ENCODE results near the gene NR0B1. TPM values are rescaled to one million over a fixed set of nuclear protein-coding genes. Genes with fewer than 3 reads are reported as not detected.

NR0B1 gene
- total RNA-seq, 1 experiment from 2014 or later = not detected

DNA sequence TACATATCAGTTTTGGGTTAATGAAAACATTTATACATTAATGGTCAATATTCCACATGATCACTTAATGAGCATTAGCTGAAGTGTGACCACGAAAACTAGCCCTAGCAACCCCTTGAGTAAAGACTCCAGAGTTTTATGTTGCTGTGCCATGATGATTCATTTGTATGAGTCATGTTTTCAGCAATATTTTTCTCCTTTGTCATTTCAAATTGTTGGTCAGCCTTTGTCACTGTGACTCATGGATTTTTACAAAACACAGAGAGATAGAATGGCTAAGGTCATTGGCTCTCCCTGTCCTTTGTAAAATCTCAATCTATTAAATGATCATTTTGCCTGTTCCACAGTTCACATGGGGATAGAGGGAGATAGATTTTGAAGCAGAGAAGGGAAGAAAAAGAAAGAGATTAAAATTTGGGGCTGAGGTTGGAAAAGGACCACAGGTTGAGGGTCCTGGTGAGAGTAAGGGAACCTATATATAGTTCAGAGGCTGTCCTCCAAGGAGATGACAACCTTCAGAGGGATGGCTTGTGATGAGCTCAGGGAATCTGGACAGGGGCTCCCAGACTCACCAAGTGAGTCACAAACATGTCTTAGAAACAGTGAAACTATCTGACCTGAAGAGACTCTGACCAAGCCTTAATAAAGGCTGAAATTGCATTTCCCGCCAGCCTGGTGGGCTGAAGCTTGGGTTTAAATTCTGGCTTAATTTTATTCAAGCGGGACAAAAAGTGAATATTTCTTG is 25.6 kb downstream of the NR0B1 start:
- no peak for DNase-seq
- H3K4me2 ChIP-seq (ENCODE audit: low read depth, low read length, poor library complexity, severe bottlenecking) = no peak overlapping the region
- H4K20me1 ChIP-seq (ENCODE audit: insufficient read depth, low read depth, low read length) = no peaks in the 10 kb centered on the region
- no peak overlapping the region for H3K4me3 ChIP-seq (ENCODE audit: low read length)
- no peak overlapping the region for H3K9ac ChIP-seq (ENCODE audit: low read length)
- no peaks in the 10 kb centered on the region for H3K9me2 ChIP-seq (replicated peaks; ENCODE audit: insufficient read depth, low read length)
- H3K9me3 ChIP-seq (ENCODE audit: low read length) = 0 out of 2 replicates have a peak, but pooled peaks cover 4% of the 10 kb centered on the region
- H3K27me3 ChIP-seq (ENCODE audit: low read length) = no peaks in the 10 kb centered on the region
- no peaks in the 10 kb centered on the region for H3K79me2 ChIP-seq (ENCODE audit: low read length)
- H2AFZ ChIP-seq (ENCODE audit: low read length) = no peak overlapping the region
- no peaks in the 10 kb centered on the region for H3K4me1 ChIP-seq (ENCODE audit: low read length)
- no peak overlapping the region for H3K27ac ChIP-seq (ENCODE audit: low read length)
- no peaks in the 10 kb centered on the region for H3K36me3 ChIP-seq (ENCODE audit: insufficient read depth, low read length)

DNA sequence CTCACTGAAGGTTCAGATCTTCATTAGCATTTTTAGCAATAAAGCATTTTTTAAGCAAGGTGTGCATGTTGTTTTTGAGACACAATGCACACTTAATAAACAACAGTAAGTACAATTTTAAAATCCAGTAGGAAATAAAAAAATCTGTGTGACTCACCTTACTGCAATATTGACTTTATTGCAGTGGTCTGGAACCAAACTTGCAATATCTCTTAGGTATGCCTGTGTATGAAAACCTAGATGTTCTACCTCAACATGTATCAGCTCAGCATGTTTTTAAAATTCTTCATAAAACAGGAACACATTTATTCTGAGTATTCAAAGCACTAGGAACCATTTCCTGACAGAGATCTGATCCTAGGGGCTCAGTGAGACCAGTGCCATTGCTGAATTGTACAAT is 26.7 kb downstream of the NR0B1 start:
- Histone ChIP-seq H3K9ac (ENCODE audit: low read length) (no peak overlapping the region), H2AFZ (ENCODE audit: low read length) (no peak overlapping the region), H3K4me2 (ENCODE audit: low read depth, low read length, poor library complexity, severe bottlenecking) (no peak overlapping the region)

DNA sequence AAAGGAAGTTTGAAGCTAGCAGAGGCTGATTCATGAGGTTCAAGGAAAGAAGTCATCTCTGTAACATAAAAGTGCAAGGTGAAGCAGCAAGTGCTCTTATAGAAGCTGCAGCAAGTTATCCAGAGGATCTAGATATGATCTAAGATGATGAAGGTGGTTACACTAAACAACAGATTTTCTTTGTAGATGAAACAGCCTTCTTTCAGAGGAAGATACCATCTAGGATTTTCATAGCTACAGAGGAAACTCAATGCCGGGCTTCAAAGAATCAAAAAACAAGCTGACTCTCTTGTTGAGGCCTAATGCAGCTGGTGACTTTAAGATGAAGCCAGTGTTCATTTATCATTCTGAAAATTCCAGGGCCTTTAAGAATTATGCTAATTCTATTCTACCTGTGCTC is 28.8 kb downstream of the NR0B1 start:
- Histone ChIP-seq H3K27me3 (ENCODE audit: low read length) (no peaks in the 10 kb centered on the region), H3K27ac (ENCODE audit: low read length) (no peak overlapping the region), H4K20me1 (ENCODE audit: insufficient read depth, low read depth, low read length) (no peaks in the 10 kb centered on the region), H3K4me3 (ENCODE audit: low read length) (no peak overlapping the region), H3K79me2 (ENCODE audit: low read length) (no peaks in the 10 kb centered on the region), H3K4me1 (ENCODE audit: low read length) (no peaks in the 10 kb centered on the region), H3K4me2 (ENCODE audit: low read depth, low read length, poor library complexity, severe bottlenecking) (no peak overlapping the region), H3K9me3 (ENCODE audit: low read length) (no peaks in the 10 kb centered on the region), H3K9ac (ENCODE audit: low read length) (no peak overlapping the region), H2AFZ (ENCODE audit: low read length) (no peak overlapping the region), H3K9me2 (replicated peaks; ENCODE audit: insufficient read depth, low read length) (no peaks in the 10 kb centered on the region), H3K36me3 (ENCODE audit: insufficient read depth, low read length) (no peaks in the 10 kb centered on the region)
- DNase-seq = no peak

More for the DNA sequence above, 26.7 kb downstream of the NR0B1 start:
- H4K20me1 ChIP-seq (ENCODE audit: insufficient read depth, low read depth, low read length) = no peaks in the 10 kb centered on the region
- H3K79me2 ChIP-seq (ENCODE audit: low read length) = no peaks in the 10 kb centered on the region
- no peaks in the 10 kb centered on the region for H3K27me3 ChIP-seq (ENCODE audit: low read length)
- H3K36me3 ChIP-seq (ENCODE audit: insufficient read depth, low read length) = no peaks in the 10 kb centered on the region
- no peaks in the 10 kb centered on the region for H3K9me3 ChIP-seq (ENCODE audit: low read length)
- no peak overlapping the region for H3K4me3 ChIP-seq (ENCODE audit: low read length)
- H3K9me2 ChIP-seq (replicated peaks; ENCODE audit: insufficient read depth, low read length) = no peaks in the 10 kb centered on the region
- H3K4me1 ChIP-seq (ENCODE audit: low read length) = no peaks in the 10 kb centered on the region
- no peak overlapping the region for H3K27ac ChIP-seq (ENCODE audit: low read length)
- DNase-seq = no peak

DNA sequence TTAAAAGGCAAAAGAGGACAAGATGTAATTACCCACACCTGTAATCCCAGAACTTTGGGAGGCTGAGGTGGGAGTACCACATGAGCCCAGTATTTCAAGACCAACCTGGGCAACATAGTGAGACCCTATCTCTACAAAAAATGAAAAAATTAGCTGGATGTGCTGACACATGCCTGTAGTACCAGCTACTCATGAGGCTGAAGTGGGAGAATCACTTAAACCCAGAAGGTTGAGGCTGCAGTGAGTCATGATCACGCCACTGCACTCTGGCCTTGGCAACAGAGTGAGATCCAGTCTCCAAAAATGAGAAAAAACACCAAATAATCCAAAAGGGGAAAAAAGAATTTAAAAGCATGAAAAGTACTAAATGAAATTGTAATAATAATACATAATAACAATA is 30.8 kb downstream of the NR0B1 start:
- H3K4me1 ChIP-seq (ENCODE audit: low read length) = no peaks in the 10 kb centered on the region
- no peaks in the 10 kb centered on the region for H3K9me3 ChIP-seq (ENCODE audit: low read length)
- no peaks in the 10 kb centered on the region for H3K9me2 ChIP-seq (replicated peaks; ENCODE audit: insufficient read depth, low read length)
- H3K36me3 ChIP-seq (ENCODE audit: insufficient read depth, low read length) = no peaks in the 10 kb centered on the region
- H3K4me3 ChIP-seq (ENCODE audit: low read length) = no peak overlapping the region
- no peak overlapping the region for H3K9ac ChIP-seq (ENCODE audit: low read length)
- no peaks in the 10 kb centered on the region for H3K27me3 ChIP-seq (ENCODE audit: low read length)
- no peaks in the 10 kb centered on the region for H3K79me2 ChIP-seq (ENCODE audit: low read length)
- H3K27ac ChIP-seq (ENCODE audit: low read length) = no peak overlapping the region
- H2AFZ ChIP-seq (ENCODE audit: low read length) = no peak overlapping the region
- no peak overlapping the region for H3K4me2 ChIP-seq (ENCODE audit: low read depth, low read length, poor library complexity, severe bottlenecking)
- H4K20me1 ChIP-seq (ENCODE audit: insufficient read depth, low read depth, low read length) = no peaks in the 10 kb centered on the region
- no peak for DNase-seq

DNA sequence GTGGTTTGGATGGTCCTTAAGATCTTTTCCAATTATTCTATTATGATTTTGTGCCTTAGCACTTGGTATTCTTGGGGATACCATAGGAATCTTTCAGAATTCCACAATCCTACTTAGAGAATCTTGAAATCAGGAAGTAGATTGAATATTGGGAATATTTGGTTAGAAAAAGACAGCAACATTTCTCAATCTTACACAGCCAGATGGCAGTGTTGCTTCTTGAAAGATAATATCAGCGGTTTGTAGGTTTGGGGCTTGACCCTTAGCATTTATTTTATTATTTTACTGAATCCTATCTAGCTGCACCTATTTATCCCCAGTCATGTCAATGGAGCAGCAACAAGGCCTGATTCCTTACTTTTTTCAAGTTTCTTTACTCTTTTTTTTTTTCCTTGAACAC is 33.7 kb downstream of the NR0B1 start:
- Histone ChIP-seq H3K4me2 (ENCODE audit: low read depth, low read length, poor library complexity, severe bottlenecking) (no peak overlapping the region), H3K79me2 (ENCODE audit: low read length) (no peaks in the 10 kb centered on the region), H3K9ac (ENCODE audit: low read length) (no peak overlapping the region), H3K4me1 (ENCODE audit: low read length) (no peaks in the 10 kb centered on the region), H4K20me1 (ENCODE audit: insufficient read depth, low read depth, low read length) (no peaks in the 10 kb centered on the region), H3K27ac (ENCODE audit: low read length) (no peak overlapping the region), H3K9me3 (ENCODE audit: low read length) (no peaks in the 10 kb centered on the region), H3K27me3 (ENCODE audit: low read length) (no peaks in the 10 kb centered on the region), H2AFZ (ENCODE audit: low read length) (no peak overlapping the region), H3K36me3 (ENCODE audit: insufficient read depth, low read length) (no peaks in the 10 kb centered on the region), H3K4me3 (ENCODE audit: low read length) (no peak overlapping the region), H3K9me2 (replicated peaks; ENCODE audit: insufficient read depth, low read length) (no peaks in the 10 kb centered on the region)
- DNase-seq = no peak

DNA sequence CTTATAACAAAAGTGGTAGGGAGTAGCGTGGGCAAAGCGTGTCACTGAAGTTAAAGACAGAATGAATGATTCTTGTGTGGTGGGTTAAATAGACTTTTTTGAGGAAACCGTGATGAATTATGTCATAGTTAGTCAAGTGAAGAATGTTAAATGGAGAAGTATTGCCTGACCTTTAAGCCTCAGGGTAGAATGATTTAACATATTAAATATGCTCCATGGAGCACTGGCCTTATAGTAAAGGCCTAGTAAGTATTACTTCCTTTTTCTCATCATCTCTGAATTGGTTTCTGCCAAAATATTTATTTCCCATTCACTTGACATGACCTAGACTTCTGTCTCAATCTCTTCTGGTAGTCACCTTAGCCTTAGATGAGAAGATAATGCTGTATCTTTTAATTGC is 38.6 kb downstream of the NR0B1 start:
- no peaks in the 10 kb centered on the region for H3K9me3 ChIP-seq (ENCODE audit: low read length)
- H3K4me3 ChIP-seq (ENCODE audit: low read length) = no peak overlapping the region
- no peak for DNase-seq
- no peak overlapping the region for H3K9ac ChIP-seq (ENCODE audit: low read length)
- H3K27me3 ChIP-seq (ENCODE audit: low read length) = no peaks in the 10 kb centered on the region
- H3K4me1 ChIP-seq (ENCODE audit: low read length) = no peaks in the 10 kb centered on the region
- no peak overlapping the region for H3K27ac ChIP-seq (ENCODE audit: low read length)
- H4K20me1 ChIP-seq (ENCODE audit: insufficient read depth, low read depth, low read length) = no peaks in the 10 kb centered on the region
- H3K36me3 ChIP-seq (ENCODE audit: insufficient read depth, low read length) = no peaks in the 10 kb centered on the region
- H3K79me2 ChIP-seq (ENCODE audit: low read length) = no peaks in the 10 kb centered on the region
- no peaks in the 10 kb centered on the region for H3K9me2 ChIP-seq (replicated peaks; ENCODE audit: insufficient read depth, low read length)
- no peak overlapping the region for H2AFZ ChIP-seq (ENCODE audit: low read length)
- H3K4me2 ChIP-seq (ENCODE audit: low read depth, low read length, poor library complexity, severe bottlenecking) = no peak overlapping the region

DNA sequence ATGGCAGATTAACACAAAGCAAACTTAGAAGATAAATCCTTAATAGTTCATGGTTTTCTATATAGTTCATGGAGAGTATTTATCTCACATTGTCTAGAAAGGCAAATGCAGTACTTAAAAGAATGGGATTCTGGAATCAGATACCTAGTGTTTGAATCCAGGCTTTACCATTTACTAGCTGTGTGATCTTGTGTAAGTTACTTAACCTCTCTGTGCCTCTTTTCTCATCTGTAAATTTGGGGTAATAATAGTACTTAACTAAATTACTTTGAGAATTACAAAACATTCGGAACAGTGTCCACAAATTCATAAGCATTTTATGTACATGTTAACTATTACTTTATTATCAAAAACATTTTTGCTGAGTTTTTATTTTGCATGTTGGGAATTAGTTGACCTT is 46.4 kb downstream of the NR0B1 start:
- no peak overlapping the region for H3K9ac ChIP-seq (ENCODE audit: low read length)
- no peaks in the 10 kb centered on the region for H3K4me1 ChIP-seq (ENCODE audit: low read length)
- H3K36me3 ChIP-seq (ENCODE audit: insufficient read depth, low read length) = no peaks in the 10 kb centered on the region
- no peaks in the 10 kb centered on the region for H3K79me2 ChIP-seq (ENCODE audit: low read length)
- no peak overlapping the region for H3K27ac ChIP-seq (ENCODE audit: low read length)
- H3K4me2 ChIP-seq (ENCODE audit: low read depth, low read length, poor library complexity, severe bottlenecking) = no peak overlapping the region
- DNase-seq = no peak
- no peaks in the 10 kb centered on the region for H3K27me3 ChIP-seq (ENCODE audit: low read length)
- H4K20me1 ChIP-seq (ENCODE audit: insufficient read depth, low read depth, low read length) = no peaks in the 10 kb centered on the region
- H3K9me3 ChIP-seq (ENCODE audit: low read length) = no peaks in the 10 kb centered on the region
- no peak overlapping the region for H3K4me3 ChIP-seq (ENCODE audit: low read length)
- H2AFZ ChIP-seq (ENCODE audit: low read length) = no peak overlapping the region
- no peaks in the 10 kb centered on the region for H3K9me2 ChIP-seq (replicated peaks; ENCODE audit: insufficient read depth, low read length)

DNA sequence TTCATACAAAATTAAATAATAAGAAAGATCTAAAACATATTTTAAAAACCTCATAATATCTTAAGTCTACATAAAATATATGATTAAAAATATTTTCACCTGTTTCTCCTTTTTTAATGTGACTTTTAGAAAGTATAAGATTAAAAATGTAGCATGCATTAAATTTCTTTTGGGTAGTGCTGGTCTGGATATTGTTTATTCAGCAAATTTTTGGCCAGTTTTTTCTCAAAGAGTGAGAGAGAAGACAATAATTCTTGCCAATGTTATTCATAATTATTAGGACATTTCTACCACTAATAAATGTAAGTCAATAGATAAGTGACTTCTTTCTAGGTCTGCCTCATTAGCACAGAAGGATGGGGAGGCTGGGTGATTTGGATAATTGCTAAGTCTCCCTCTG is 48.2 kb downstream of the NR0B1 start:
- no peak for DNase-seq
- Histone ChIP-seq H3K9me2 (replicated peaks; ENCODE audit: insufficient read depth, low read length) (no peaks in the 10 kb centered on the region), H3K27ac (ENCODE audit: low read length) (no peak overlapping the region), H3K4me3 (ENCODE audit: low read length) (no peak overlapping the region), H3K4me1 (ENCODE audit: low read length) (no peaks in the 10 kb centered on the region), H3K27me3 (ENCODE audit: low read length) (no peaks in the 10 kb centered on the region), H3K9me3 (ENCODE audit: low read length) (no peaks in the 10 kb centered on the region), H3K4me2 (ENCODE audit: low read depth, low read length, poor library complexity, severe bottlenecking) (no peak overlapping the region), H3K79me2 (ENCODE audit: low read length) (no peaks in the 10 kb centered on the region), H3K36me3 (ENCODE audit: insufficient read depth, low read length) (no peaks in the 10 kb centered on the region), H4K20me1 (ENCODE audit: insufficient read depth, low read depth, low read length) (no peaks in the 10 kb centered on the region), H2AFZ (ENCODE audit: low read length) (no peak overlapping the region), H3K9ac (ENCODE audit: low read length) (no peak overlapping the region)

All from Karpas-422 (cell line).